Trophoblast cell (in vitro differentiated cells and primary cell): ENCODE data around the gene CAPN14.

Experiments
- DNase-seq, 2 donors: peaks; one replicate each; pipeline ENCODE4 v3.0.0-alpha.2; 2016
- H2AFZ ChIP-seq: 2 replicates; pipeline ENCODE4 v1.6.1; 2013; ENCODE audit warnings: low read length, moderate library complexity, mild to moderate bottlenecking; ENCODE audit not compliant: insufficient read depth, poor library complexity
- H2AK5ac ChIP-seq: 2 replicates; pipeline ENCODE4 v1.6.1; 2013; ENCODE audit warnings: mild to moderate bottlenecking, low read length
- H2BK120ac ChIP-seq: 2 replicates; pipeline ENCODE4 v1.6.1; 2013; ENCODE audit warnings: low read length, mild to moderate bottlenecking, moderate library complexity; ENCODE audit not compliant: insufficient read depth, poor library complexity
- H2BK12ac ChIP-seq: 2 replicates; pipeline ENCODE4 v1.6.1; 2013; ENCODE audit warnings: mild to moderate bottlenecking, low read length, moderate library complexity
- H2BK5ac ChIP-seq: 2 replicates; pipeline ENCODE4 v1.6.1; 2013; ENCODE audit warnings: low read length, low read depth, moderate library complexity, mild to moderate bottlenecking; ENCODE audit not compliant: poor library complexity
- H3K14ac ChIP-seq: 2 replicates; pipeline ENCODE4 v1.6.1; 2013; ENCODE audit warnings: mild to moderate bottlenecking, low read length
- H3K18ac ChIP-seq: 2 replicates; pipeline ENCODE4 v1.6.1; 2013; ENCODE audit warnings: mild to moderate bottlenecking, low read length
- H3K23ac ChIP-seq: 2 replicates; pipeline ENCODE4 v1.6.1; 2013; ENCODE audit warnings: low read length
- H3K27ac ChIP-seq: 2 replicates; pipeline ENCODE4 v1.5.1; 2013; ENCODE audit warnings: low read depth, mild to moderate bottlenecking, inconsistent platforms, low read length, moderate library complexity
- H3K27me3 ChIP-seq: 2 replicates; pipeline ENCODE4 v1.6.1; 2013; ENCODE audit warnings: inconsistent platforms, mild to moderate bottlenecking, low read length, moderate library complexity; ENCODE audit not compliant: insufficient read depth
- H3K36me3 ChIP-seq, 2 experiments: 1 replicate in 1 of 2; 2 replicates in 1 of 2; pipeline ENCODE4 v1.6.1; 2013; ENCODE audit warnings: low read length in 2 of 2, mild to moderate bottlenecking in 2 of 2, moderate library complexity in 1 of 2; ENCODE audit not compliant: insufficient read depth in 2 of 2, control insufficient read depth in 1 of 2
- H3K4ac ChIP-seq: 2 replicates; pipeline ENCODE4 v1.6.1; 2013; ENCODE audit warnings: low read depth, mild to moderate bottlenecking, low read length, moderate library complexity
- H3K4me1 ChIP-seq, 2 experiments: 1 replicate in 1 of 2; 2 replicates in 1 of 2; pipeline ENCODE4 v1.6.1; 2013; ENCODE audit warnings: low read length in 2 of 2, mild to moderate bottlenecking in 2 of 2, moderate library complexity in 1 of 2; ENCODE audit not compliant: insufficient read depth in 2 of 2, control insufficient read depth in 1 of 2
- H3K4me2 ChIP-seq: 2 replicates; pipeline ENCODE4 v1.6.1; 2013; ENCODE audit warnings: inconsistent platforms, mild to moderate bottlenecking, low read length, moderate library complexity
- H3K4me3 ChIP-seq: 2 replicates; pipeline ENCODE4 v1.5.1; 2013; ENCODE audit warnings: mild to moderate bottlenecking, low read depth, low read length, inconsistent platforms
- H3K79me1 ChIP-seq: one replicate; pipeline ENCODE4 v1.6.1; 2013; ENCODE audit warnings: low read length
- H3K79me2 ChIP-seq: 2 replicates; pipeline ENCODE4 v1.6.1; 2013; ENCODE audit warnings: low read length, mild to moderate bottlenecking; ENCODE audit not compliant: control insufficient read depth, insufficient read depth, poor library complexity
- H3K9ac ChIP-seq: 2 replicates; pipeline ENCODE4 v1.6.1; 2013; ENCODE audit warnings: mild to moderate bottlenecking, low read length
- H3K9me3 ChIP-seq: 2 replicates; pipeline ENCODE4 v1.6.1; 2013; ENCODE audit warnings: low read depth, mild to moderate bottlenecking, control low read depth, inconsistent platforms, low read length; ENCODE audit not compliant: insufficient read depth
- H4K12ac ChIP-seq: 2 replicates; pipeline ENCODE4 v1.6.1; 2013; ENCODE audit warnings: low read depth, mild to moderate bottlenecking, low read length, moderate library complexity
- H4K8ac ChIP-seq: 2 replicates; pipeline ENCODE4 v1.6.1; 2013; ENCODE audit warnings: low read depth, mild to moderate bottlenecking, low read length, moderate library complexity
- H4K91ac ChIP-seq: one replicate; pipeline ENCODE4 v1.6.1; 2013; ENCODE audit warnings: low read depth, mild to moderate bottlenecking, low read length, moderate library complexity
- WGBS: extraction: QIAGEN DNeasy Blood & Tissue Kit; methylation state at CpG from one replicate; pipeline ENCODE4 v1.1.7; 2013; ENCODE audit warnings: missing lambda C conversion rate; ENCODE audit not compliant: insufficient read length, insufficient coverage; ENCODE audit errors: extremely low coverage; 5-methylcytosine and 5-hydroxymethylcytosine counted together

The CAPN14 gene

DNA sequence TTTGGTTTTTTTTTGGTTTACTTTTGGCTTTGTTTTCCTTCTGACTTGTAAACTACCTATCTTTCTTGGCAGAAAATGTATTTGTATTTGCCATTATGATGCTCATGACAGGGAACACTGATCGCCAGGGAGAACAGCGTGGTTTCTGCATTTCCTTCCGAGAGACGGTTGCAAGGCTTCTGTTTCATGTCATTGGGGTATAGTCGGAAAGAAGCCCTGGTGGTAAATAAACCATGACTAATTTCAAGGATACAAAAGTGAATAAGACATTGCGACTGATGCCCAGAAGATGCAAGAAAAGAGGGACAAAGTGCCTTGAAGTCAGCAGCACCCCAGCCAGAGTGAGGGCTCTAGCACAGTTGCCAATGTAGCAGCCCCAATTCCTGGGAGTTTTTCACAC, 4.2 kb upstream of the CAPN14 start:
- no peaks in the 10 kb centered on the region for H3K36me3 ChIP-seq
- H3K4me3 ChIP-seq: no peak overlapping the region
- H3K4me1 ChIP-seq: peaks cover 0 to 15% of the 10 kb centered on the region in 2 experiments
- H3K27ac ChIP-seq: no peak overlapping the region
- H3K79me1 ChIP-seq: no peaks in the 10 kb centered on the region
- H3K9ac ChIP-seq: no peak overlapping the region
- no peak overlapping the region for H2AK5ac ChIP-seq
- H3K27me3 ChIP-seq: no peaks in the 10 kb centered on the region
- no peak overlapping the region for H3K14ac ChIP-seq
- no peak overlapping the region for H4K91ac ChIP-seq
- no peak overlapping the region for H4K12ac ChIP-seq
- no peak overlapping the region for H2BK5ac ChIP-seq
- no peaks in the 10 kb centered on the region for H3K79me2 ChIP-seq
- no peak overlapping the region for H3K4ac ChIP-seq
- DNase-seq: no peak
- no peak overlapping the region for H3K18ac ChIP-seq
- H3K4me2 ChIP-seq: no peak overlapping the region
- no peak overlapping the region for H2BK12ac ChIP-seq
- H3K23ac ChIP-seq: no peak overlapping the region
- no peak overlapping the region for H2BK120ac ChIP-seq
- no peak overlapping the region for H4K8ac ChIP-seq
- H2AFZ ChIP-seq: no peak overlapping the region
- no peaks in the 10 kb centered on the region for H3K9me3 ChIP-seq
- WGBS: no CpG with 5 or more reads among the region's 6 CpGs

DNA sequence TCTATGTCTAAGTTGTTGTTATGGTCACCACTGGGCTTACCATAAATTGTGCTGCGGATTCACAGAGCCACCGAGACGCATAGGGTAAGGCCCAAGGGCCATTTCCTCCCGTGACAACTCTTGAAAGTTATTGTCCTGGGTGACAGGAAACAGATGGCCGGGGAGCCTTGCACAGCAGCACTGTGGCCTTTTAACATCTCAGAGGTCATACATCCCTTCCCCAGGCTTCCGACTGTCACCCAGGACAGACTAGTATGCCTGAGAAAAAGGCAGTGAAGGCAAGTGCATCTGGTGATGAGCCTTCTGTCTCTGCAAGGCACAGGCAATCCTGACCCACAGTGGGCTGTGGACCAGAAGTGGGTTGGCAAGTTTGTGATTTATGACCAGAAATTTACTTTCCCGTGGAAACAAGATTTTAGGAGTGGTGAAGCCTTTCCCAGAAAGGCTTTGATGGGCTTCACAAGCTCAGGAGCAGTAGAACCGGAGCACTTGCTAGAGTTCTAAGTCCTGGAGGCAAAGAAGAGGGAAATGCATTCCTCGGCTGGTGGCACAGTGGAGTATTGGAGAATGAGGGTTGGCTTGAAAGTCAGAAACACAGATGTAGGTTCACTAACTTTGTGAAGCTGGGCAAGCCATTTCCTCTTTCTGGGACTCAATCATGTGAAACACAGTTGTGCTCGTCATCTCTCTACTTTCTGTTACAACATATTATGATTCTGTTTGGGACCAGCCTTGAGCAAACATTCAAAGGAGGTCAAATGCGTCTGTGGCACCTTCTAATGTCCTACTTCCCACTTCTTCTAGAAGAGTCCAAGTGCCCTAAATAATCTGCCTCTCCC, 2.0 kb upstream of the CAPN14 start:
- no peak overlapping the region for H3K18ac ChIP-seq
- H3K4me1 ChIP-seq: peaks cover 4 to 20% of the 10 kb centered on the region in 2 experiments
- H4K8ac ChIP-seq: no peak overlapping the region
- no peaks in the 10 kb centered on the region for H3K79me2 ChIP-seq
- no peak overlapping the region for H2BK12ac ChIP-seq
- DNase-seq: peak in 1 of 2 donors; percentile 19
- H4K91ac ChIP-seq: no peak overlapping the region
- no peak overlapping the region for H3K4me3 ChIP-seq
- H2BK120ac ChIP-seq: no peak overlapping the region
- no peaks in the 10 kb centered on the region for H3K79me1 ChIP-seq
- H3K36me3 ChIP-seq: no peaks in the 10 kb centered on the region
- H3K9me3 ChIP-seq: no peaks in the 10 kb centered on the region
- H3K14ac ChIP-seq: no peak overlapping the region
- no peak overlapping the region for H3K4me2 ChIP-seq
- H3K9ac ChIP-seq: no peak overlapping the region
- no CpG with 5 or more reads among the region's 11 CpGs for WGBS
- H3K23ac ChIP-seq: no peak overlapping the region
- no peaks in the 10 kb centered on the region for H3K27me3 ChIP-seq
- no peak overlapping the region for H4K12ac ChIP-seq
- no peak overlapping the region for H3K4ac ChIP-seq
- no peak overlapping the region for H3K27ac ChIP-seq
- no peak overlapping the region for H2AFZ ChIP-seq
- no peak overlapping the region for H2BK5ac ChIP-seq
- no peak overlapping the region for H2AK5ac ChIP-seq

GRCh38 chr2:31216734-31217133, 581 bp downstream of the CAPN14 start:
- Histone ChIP-seq H2BK5ac (no peak overlapping the region), H4K8ac (no peak overlapping the region), H2BK120ac (no peak overlapping the region), H3K4ac (no peak overlapping the region), H3K4me3 (no peak overlapping the region), H3K14ac (no peak overlapping the region), H3K4me1 (peaks cover 7 to 25% of the 10 kb centered on the region in 2 experiments), H3K27me3 (no peaks in the 10 kb centered on the region), H2AFZ (no peak overlapping the region), H3K79me1 (peaks cover 2% of the 10 kb centered on the region), H4K91ac (no peak overlapping the region), H2BK12ac (peak overlapping the region; percentile 23), H3K79me2 (no peaks in the 10 kb centered on the region), H3K18ac (no peak overlapping the region), H3K23ac (no peak overlapping the region), H3K4me2 (no peak overlapping the region), H3K36me3 (no peaks in the 10 kb centered on the region), H3K9me3 (no peaks in the 10 kb centered on the region), H4K12ac (no peak overlapping the region), H3K27ac (no peak overlapping the region), H3K9ac (no peak overlapping the region), H2AK5ac (no peak overlapping the region)
- WGBS: no CpG with 5 or more reads among the region's 5 CpGs
- DNase-seq: no peak

GRCh38 chr2:31214444-31214915, 2.8 kb downstream of the CAPN14 start:
- H3K9ac ChIP-seq: no peak overlapping the region
- H2BK12ac ChIP-seq: no peak overlapping the region

More at GRCh38 chr2:31214444-31214915, 2.8 kb downstream of the CAPN14 start:
- Histone ChIP-seq H2BK5ac (no peak overlapping the region), H3K27ac (no peak overlapping the region), H2AK5ac (peak overlapping the region; percentile 43), H4K91ac (peak overlapping the region; percentile 25), H4K8ac (no peak overlapping the region), H3K4me2 (no peak overlapping the region), H3K4me1 (peaks cover 7 to 23% of the 10 kb centered on the region in 2 experiments), H3K27me3 (no peaks in the 10 kb centered on the region), H2BK120ac (no peak overlapping the region), H3K23ac (no peak overlapping the region), H2AFZ (no peak overlapping the region), H3K36me3 (no peaks in the 10 kb centered on the region), H3K18ac (no peak overlapping the region), H4K12ac (no peak overlapping the region), H3K4me3 (no peak overlapping the region), H3K4ac (no peak overlapping the region), H3K79me2 (no peaks in the 10 kb centered on the region), H3K14ac (no peak overlapping the region), H3K79me1 (peaks cover 2% of the 10 kb centered on the region), H3K9me3 (no peaks in the 10 kb centered on the region)
- no peak for DNase-seq
- no CpG with 5 or more reads among the region's 8 CpGs for WGBS
